Measurements from ENCODE around the gene BCDIN3D.

Gene BCDIN3D

DNA sequence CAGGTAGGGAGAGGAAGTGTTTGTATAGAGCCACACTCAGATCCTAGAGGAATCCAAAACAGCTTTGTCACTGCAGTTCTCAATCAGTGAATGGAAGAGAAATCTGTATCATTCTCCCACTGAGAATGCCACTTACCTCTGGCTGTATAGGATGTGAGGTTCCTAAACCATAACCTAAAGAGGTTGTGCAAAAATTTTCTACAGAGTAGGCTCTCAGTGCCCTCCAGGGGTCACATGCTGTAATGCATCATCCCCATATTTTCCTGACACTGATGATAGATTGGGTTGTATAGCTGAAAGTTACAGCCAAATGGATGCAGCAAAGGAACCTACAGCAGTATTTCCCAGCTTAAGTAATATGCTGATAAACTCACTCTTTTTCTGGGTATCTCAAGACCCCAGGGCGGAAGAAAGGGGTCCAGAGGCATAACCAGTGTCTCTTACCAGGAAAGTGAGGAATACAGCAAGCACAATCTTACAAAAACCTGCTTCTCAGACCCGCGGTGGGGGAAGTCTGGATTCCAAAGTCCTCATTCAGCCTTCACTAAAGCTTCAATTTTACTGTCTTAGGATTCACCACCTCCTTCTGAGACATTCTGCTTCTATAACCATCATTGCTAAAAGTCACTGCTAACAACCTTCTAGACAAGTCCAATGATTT, 3.8 kb downstream of the BCDIN3D start:
- peak; percentile 55 for DNase-seq (ENCODE audit: low spot score)
- in situ Hi-C loops (cut with MboI; ENCODE audit: low pct_unique_long_range_greater_than_20kb, low sequenced_read_pairs, unreplicated experiment): no loop called here
- TF ChIP-seq, protein P1, sequence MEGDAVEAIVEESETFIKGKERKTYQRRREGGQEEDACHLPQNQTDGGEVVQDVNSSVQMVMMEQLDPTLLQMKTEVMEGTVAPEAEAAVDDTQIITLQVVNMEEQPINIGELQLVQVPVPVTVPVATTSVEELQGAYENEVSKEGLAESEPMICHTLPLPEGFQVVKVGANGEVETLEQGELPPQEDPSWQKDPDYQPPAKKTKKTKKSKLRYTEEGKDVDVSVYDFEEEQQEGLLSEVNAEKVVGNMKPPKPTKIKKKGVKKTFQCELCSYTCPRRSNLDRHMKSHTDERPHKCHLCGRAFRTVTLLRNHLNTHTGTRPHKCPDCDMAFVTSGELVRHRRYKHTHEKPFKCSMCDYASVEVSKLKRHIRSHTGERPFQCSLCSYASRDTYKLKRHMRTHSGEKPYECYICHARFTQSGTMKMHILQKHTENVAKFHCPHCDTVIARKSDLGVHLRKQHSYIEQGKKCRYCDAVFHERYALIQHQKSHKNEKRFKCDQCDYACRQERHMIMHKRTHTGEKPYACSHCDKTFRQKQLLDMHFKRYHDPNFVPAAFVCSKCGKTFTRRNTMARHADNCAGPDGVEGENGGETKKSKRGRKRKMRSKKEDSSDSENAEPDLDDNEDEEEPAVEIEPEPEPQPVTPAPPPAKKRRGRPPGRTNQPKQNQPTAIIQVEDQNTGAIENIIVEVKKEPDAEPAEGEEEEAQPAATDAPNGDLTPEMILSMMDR (IDR thresholded peaks at IDR 0.05; ENCODE audit: extremely low read depth, insufficient read depth, missing control alignments): peak; percentile 72

DNA sequence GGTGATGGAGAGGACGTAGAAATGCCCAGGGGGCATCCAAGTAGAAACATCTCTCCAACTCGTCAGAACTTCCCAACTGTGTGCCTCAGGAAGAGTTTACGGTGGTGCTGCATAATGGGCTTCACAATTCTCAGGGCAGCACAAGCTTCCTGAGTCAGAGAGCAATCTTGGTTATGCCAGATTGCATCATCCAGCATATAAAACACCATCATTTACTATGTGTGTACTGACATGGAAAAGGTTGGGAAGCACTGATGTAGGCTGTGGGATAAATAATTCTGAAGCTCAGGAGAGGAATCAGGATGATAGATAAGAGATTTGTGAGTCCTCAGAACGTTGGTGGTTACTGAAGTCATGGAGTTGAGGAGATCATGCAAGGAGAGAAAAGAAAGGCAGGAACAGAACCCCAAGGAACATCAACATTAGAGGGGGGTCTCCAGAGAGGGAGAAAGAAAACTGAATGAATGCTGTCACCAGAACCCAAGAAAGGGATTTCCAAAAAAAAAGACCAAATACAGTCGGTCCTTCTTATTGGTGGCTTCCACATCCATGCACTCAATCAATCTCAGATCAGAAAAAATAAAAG, 10.0 kb downstream of the BCDIN3D start:
- in situ Hi-C loops (cut with MboI; ENCODE audit: low pct_unique_long_range_greater_than_20kb, low sequenced_read_pairs, unreplicated experiment): loop anchor here (5.0 kb wide), 1 partner anchor 56 kb away; no protein-coding TSS in a partner anchor
- TF ChIP-seq, protein P1 (IDR thresholded peaks at IDR 0.05; ENCODE audit: extremely low read depth, insufficient read depth, missing control alignments): no peak
- DNase-seq (ENCODE audit: low spot score): no peak

DNA sequence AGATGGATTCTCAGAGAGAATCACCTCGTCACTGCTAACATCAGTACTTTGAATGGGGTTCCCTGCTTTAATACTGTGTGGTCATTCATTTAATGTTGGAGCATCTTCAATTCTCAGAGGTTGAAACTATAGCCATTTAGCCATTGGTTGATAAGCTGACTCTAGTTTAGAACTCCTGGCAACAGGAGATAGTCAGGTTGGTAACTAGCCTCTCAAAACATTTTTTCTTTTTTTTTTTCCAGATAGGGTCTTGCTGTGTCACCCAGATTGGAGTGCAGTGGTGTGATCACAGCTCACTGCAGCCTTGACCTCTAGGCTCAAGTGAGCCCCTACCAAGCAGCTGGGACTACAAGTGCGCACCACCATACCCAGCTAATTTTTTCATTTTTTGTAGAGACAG, 11.2 kb downstream of the BCDIN3D start:
- TF ChIP-seq, protein P1 (IDR thresholded peaks at IDR 0.05; ENCODE audit: extremely low read depth, insufficient read depth, missing control alignments): no peak
- in situ Hi-C loops (cut with MboI; ENCODE audit: low pct_unique_long_range_greater_than_20kb, low sequenced_read_pairs, unreplicated experiment): loop anchor here (5.0 kb wide), 1 partner anchor 54 kb away; no protein-coding TSS in a partner anchor
- DNase-seq (ENCODE audit: low spot score): no peak

DNA sequence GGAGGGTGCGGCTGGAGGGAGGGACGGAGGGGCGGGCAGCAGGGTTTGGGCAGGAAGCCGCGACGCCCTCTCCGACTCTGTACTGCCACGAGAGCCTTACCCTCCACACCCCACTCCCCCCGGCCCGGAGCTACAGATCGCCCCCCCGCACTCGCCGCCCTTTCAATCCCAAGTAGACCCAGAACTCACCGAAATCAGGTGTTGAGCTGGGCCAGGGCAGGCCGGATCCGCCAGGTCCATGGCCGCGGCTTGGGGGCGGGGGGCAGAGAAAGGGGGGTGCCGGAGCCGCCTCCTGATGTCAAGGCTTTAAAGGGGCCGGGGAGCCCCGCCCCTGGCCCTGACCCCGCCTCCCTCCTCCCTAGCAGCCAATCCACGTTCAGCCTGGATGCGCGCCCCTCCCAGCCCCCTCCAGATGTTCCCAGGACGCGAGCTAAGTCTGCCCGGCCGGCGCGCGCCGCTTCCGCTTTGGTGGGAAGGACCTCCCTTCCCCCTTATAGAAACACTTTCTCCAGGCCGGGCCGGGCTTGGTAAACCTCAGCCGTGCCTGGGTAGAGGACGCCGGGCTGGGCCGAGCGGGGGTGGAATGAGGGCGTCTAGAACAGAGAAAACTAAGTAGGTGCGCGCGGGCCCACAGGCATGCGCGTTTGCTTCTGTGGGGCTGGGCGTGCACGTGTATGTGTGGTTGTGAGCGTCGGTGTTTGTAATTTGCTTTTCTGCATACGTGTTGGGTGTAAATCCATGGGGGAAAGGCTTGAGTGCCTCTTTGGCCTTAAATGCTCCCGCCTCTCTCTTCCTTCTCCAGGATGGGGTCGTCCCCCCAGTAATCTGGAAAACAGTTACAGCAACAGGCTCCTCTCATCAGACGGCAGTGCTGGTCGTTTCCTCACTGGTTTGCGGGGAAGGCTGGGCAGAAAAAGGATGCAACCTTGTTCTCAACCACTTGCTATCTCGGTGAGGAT, 14.5 kb downstream of the BCDIN3D start, which contains the start of gene NCKAP5L:
NCKAP5L (minus strand) TSS at position 281 of the 959 bp plus-strand sequence. CDS start 24,369 bp downstream, outside the sequence.
- TF ChIP-seq, protein P1 (IDR thresholded peaks at IDR 0.05; ENCODE audit: extremely low read depth, insufficient read depth, missing control alignments): no peak
- DNase-seq (ENCODE audit: low spot score): peak; percentile 98
- in situ Hi-C loops (cut with MboI; ENCODE audit: low pct_unique_long_range_greater_than_20kb, low sequenced_read_pairs, unreplicated experiment): no loop called here

DNA sequence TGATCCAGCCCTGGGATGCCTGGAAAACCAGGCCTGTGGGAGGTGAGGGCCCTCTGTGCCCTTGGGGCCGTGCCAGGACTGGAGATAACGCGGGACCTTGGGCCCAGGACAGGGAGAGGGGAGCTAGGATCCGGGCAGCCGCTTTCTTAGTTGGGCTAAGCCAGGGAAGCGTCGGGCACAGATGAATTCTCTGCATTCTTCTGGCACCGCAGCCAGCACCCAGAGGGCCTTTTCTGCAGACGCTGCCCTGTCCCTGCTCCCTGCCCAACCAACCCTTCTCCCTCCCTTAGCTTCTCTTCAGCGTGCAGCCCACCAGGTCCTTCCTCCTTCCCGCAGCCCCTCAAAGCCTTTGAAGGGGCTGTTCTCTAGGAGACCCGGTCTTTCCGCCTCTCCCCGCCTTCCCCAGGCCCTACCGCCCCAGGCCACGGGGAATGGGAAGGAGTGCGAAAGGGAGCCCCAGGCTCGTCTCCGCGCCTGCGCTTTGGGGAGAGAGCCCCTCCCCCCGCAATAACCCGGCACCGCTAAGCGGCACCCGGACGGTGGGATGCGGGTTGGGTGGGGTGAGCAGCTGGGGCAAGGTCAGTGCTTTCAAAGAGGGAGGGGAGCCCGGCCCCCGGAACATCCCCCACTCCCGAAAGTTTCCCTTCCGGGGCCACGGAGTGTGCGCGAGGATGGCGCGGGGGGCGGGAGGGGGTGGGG, 15.4 kb downstream of the BCDIN3D start:
- DNase-seq (ENCODE audit: low spot score): peak; percentile 70
- TF ChIP-seq, protein P1 (IDR thresholded peaks at IDR 0.05; ENCODE audit: extremely low read depth, insufficient read depth, missing control alignments): no peak
- in situ Hi-C loops (cut with MboI; ENCODE audit: low pct_unique_long_range_greater_than_20kb, low sequenced_read_pairs, unreplicated experiment): no loop called here

DNA sequence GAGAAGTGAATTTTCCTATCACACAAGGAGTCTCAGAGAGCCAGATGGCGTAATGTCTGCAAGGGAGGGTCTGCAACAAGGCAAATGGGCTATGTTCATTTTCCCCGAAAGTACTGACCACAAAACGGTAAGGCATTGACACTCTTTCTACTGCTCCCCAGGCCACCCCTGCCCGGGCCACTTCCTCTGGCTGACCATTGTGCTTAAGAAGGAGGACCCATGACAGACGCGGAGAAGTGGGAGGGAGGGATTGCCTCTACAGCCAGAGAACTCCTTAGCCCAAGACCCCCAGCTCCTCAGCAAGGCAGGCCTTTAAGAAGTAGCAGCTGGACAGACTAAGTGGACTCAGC, 15.9 kb downstream of the BCDIN3D start:
- TF ChIP-seq, protein P1 (IDR thresholded peaks at IDR 0.05; ENCODE audit: extremely low read depth, insufficient read depth, missing control alignments): no peak
- in situ Hi-C loops (cut with MboI; ENCODE audit: low pct_unique_long_range_greater_than_20kb, low sequenced_read_pairs, unreplicated experiment): no loop called here
- DNase-seq (ENCODE audit: low spot score): no peak
